H9 (cell line): Measurements from ENCODE around the gene DBR1. TPM values are rescaled to one million over a fixed set of nuclear protein-coding genes. Genes with fewer than 3 reads are reported as not detected.

Source experiments
- DNase-seq: peaks from one replicate; pipeline ENCODE4 v3.0.0-alpha.2; 2017
- H2AFZ ChIP-seq: one replicate; pipeline ENCODE4 v1.6.1; 2013; ENCODE audit warnings: mild to moderate bottlenecking, low read length, control low read depth, moderate library complexity
- H2AK5ac ChIP-seq: 2 replicates; pipeline ENCODE4 v1.6.1; 2013; ENCODE audit warnings: low read length, control low read depth, mixed read lengths; ENCODE audit not compliant: insufficient read length
- H2BK120ac ChIP-seq: one replicate; pipeline ENCODE4 v1.6.1; 2013; ENCODE audit warnings: low read depth, mild to moderate bottlenecking, low read length, control low read depth, inconsistent platforms; ENCODE audit not compliant: poor library complexity, severe bottlenecking
- H2BK12ac ChIP-seq: 2 replicates; pipeline ENCODE4 v1.6.1; 2013; ENCODE audit warnings: low read length, control low read depth, mixed read lengths, low read depth; ENCODE audit not compliant: insufficient read length
- H2BK15ac ChIP-seq: 2 replicates; pipeline ENCODE4 v1.6.1; 2013; ENCODE audit warnings: low read depth, low read length, control low read depth
- H2BK20ac ChIP-seq: one replicate; pipeline ENCODE4 v1.6.1; 2013; ENCODE audit warnings: low read depth, mild to moderate bottlenecking, low read length, control low read depth, inconsistent platforms; ENCODE audit not compliant: poor library complexity, severe bottlenecking
- H2BK5ac ChIP-seq: 2 replicates; pipeline ENCODE4 v1.6.1; 2013; ENCODE audit warnings: low read length, control low read depth, mixed read lengths; ENCODE audit not compliant: insufficient read length
- H3K14ac ChIP-seq: 2 replicates; pipeline ENCODE4 v1.6.1; 2013; ENCODE audit warnings: low read length, control low read depth; ENCODE audit not compliant: insufficient read depth
- H3K18ac ChIP-seq: 2 replicates; pipeline ENCODE4 v1.6.1; 2013; ENCODE audit warnings: low read depth, mild to moderate bottlenecking, mixed read lengths, low read length, control low read depth; ENCODE audit not compliant: insufficient read length
- H3K23ac ChIP-seq: 2 replicates; pipeline ENCODE4 v1.6.1; 2013; ENCODE audit warnings: low read length, control low read depth, mixed read lengths, low read depth; ENCODE audit not compliant: insufficient read length
- H3K23me2 ChIP-seq: 2 replicates; pipeline ENCODE4 v1.6.1; 2013; ENCODE audit warnings: low read depth, mild to moderate bottlenecking, mixed read lengths, low read length, control low read depth; ENCODE audit not compliant: insufficient read length, poor library complexity, severe bottlenecking
- H3K27ac ChIP-seq: 2 replicates; pipeline ENCODE4 v1.5.1; 2013; ENCODE audit warnings: low read length, control low read depth, mixed read lengths, low read depth; ENCODE audit not compliant: insufficient read length
- H3K27me3 ChIP-seq: 2 replicates; pipeline ENCODE4 v1.6.1; 2013; ENCODE audit warnings: low read length, control low read depth, inconsistent platforms; ENCODE audit not compliant: insufficient read depth
- H3K4ac ChIP-seq: 2 replicates; pipeline ENCODE4 v1.6.1; 2013; ENCODE audit warnings: low read depth, mild to moderate bottlenecking, control low read depth, inconsistent platforms, low read length, moderate library complexity
- H3K4me1 ChIP-seq: 2 replicates; pipeline ENCODE4 v1.6.1; 2013; ENCODE audit warnings: low read length, control low read depth, inconsistent platforms; ENCODE audit not compliant: insufficient read depth
- H3K4me2 ChIP-seq: 2 replicates; pipeline ENCODE4 v1.6.1; 2013; ENCODE audit warnings: low read length, control low read depth, mixed read lengths; ENCODE audit not compliant: insufficient read length, insufficient read depth
- H3K56ac ChIP-seq: 2 replicates; pipeline ENCODE4 v1.6.1; 2013; ENCODE audit warnings: low read depth, mild to moderate bottlenecking, mixed read lengths, low read length, control low read depth; ENCODE audit not compliant: insufficient read length
- H3K79me1 ChIP-seq: 2 replicates; pipeline ENCODE4 v1.6.1; 2013; ENCODE audit warnings: low read depth, mild to moderate bottlenecking, moderate library complexity, low read length, control low read depth, inconsistent platforms; ENCODE audit not compliant: insufficient read depth, poor library complexity, severe bottlenecking
- H3K79me2 ChIP-seq: 2 replicates; pipeline ENCODE4 v1.6.1; 2013; ENCODE audit warnings: low read length, control low read depth, inconsistent platforms; ENCODE audit not compliant: insufficient read depth
- H3K9ac ChIP-seq: 2 replicates; pipeline ENCODE4 v1.6.1; 2013; ENCODE audit warnings: low read length, control low read depth, mixed read lengths; ENCODE audit not compliant: insufficient read length; ENCODE audit errors: extremely low read depth
- H3K9me3 ChIP-seq: one replicate; pipeline ENCODE4 v1.6.1; 2013; ENCODE audit warnings: low read depth, low read length, inconsistent platforms; ENCODE audit not compliant: control insufficient read depth
- H3T11ph ChIP-seq: one replicate; pipeline ENCODE4 v1.6.1; 2013; ENCODE audit warnings: mild to moderate bottlenecking, low read length, control low read depth, inconsistent platforms
- H4K20me1 ChIP-seq: one replicate; pipeline ENCODE4 v1.6.1; 2013; ENCODE audit not compliant: control insufficient read depth, insufficient read length, insufficient read depth
- H4K5ac ChIP-seq: 2 replicates; pipeline ENCODE4 v1.6.1; 2013; ENCODE audit warnings: low read depth, mild to moderate bottlenecking, mixed read lengths, low read length, control low read depth; ENCODE audit not compliant: insufficient read length
- H4K8ac ChIP-seq: replicated peaks from 2 replicates; pipeline ENCODE4 v1.6.1; 2013; ENCODE audit warnings: low read length, control low read depth, mixed read lengths, low read depth; ENCODE audit not compliant: insufficient read length
- H4K91ac ChIP-seq: 2 replicates; pipeline ENCODE4 v1.6.1; 2013; ENCODE audit warnings: low read depth, mild to moderate bottlenecking, moderate library complexity, mixed read lengths, low read length, control low read depth; ENCODE audit not compliant: insufficient read length
- H3K27ac Mint-ChIP-seq, 3 experiments: 2 replicates in 2 of 3; 3 replicates in 1 of 3; pipeline ENCODE4 v1.8.0; 2020 to 2021; ENCODE audit warnings: mixed read lengths in 3 of 3, mild to moderate bottlenecking in 1 of 3, moderate library complexity in 1 of 3
- H3K27me3 Mint-ChIP-seq: 2 replicates; pipeline ENCODE4 v1.8.0; 2021; ENCODE audit warnings: low read depth, mild to moderate bottlenecking, moderate library complexity, mixed read lengths
- H3K36me3 Mint-ChIP-seq, 3 experiments: 2 replicates in 2 of 3; 3 replicates in 1 of 3; pipeline ENCODE4 v1.8.0; 2020 to 2021; ENCODE audit warnings: low read depth in 3 of 3, mixed read lengths in 3 of 3; ENCODE audit not compliant: insufficient read depth in 1 of 3
- H3K4me1 Mint-ChIP-seq, 2 experiments: 2 replicates each; pipeline ENCODE4 v1.8.0; 2020; ENCODE audit warnings: mixed read lengths in 2 of 2
- H3K4me3 Mint-ChIP-seq, 2 experiments: 2 replicates in 1 of 2; 3 replicates in 1 of 2; pipeline ENCODE4 v1.8.0; 2020 to 2021; ENCODE audit warnings: mild to moderate bottlenecking in 2 of 2, mixed read lengths in 2 of 2, moderate library complexity in 1 of 2
- H3K9me3 Mint-ChIP-seq, 2 experiments: 2 replicates in 1 of 2; 3 replicates in 1 of 2; pipeline ENCODE4 v1.8.0; 2020; ENCODE audit warnings: mild to moderate bottlenecking in 2 of 2, mixed read lengths in 2 of 2, moderate library complexity in 1 of 2
- CTCF ChIP-seq: fragments of 200-600 bp; sonication (generic); conservative IDR thresholded peaks from 3 replicates; pipeline ENCODE4 v1.8.0; 2021; ENCODE audit warnings: antibody characterized with exemption, mild to moderate bottlenecking
- WGBS: extraction: QIAGEN DNeasy Blood & Tissue Kit; methylation state at CpG from one replicate; pipeline ENCODE4 v1.1.7; 2013; ENCODE audit warnings: missing lambda C conversion rate, low lambda C conversion rate, mixed read lengths; ENCODE audit not compliant: insufficient read length; ENCODE audit errors: extremely low coverage; 5-methylcytosine and 5-hydroxymethylcytosine counted together
- total RNA-seq: library from RNA; stranded (reverse); gene quantifications from 2 replicates; pipeline ENCODE4 v1.2.1, GENCODE V29; 2021

The DBR1 gene
- total RNA-seq, 1 experiment from 2014 or later = 21.6 TPM

GRCh38 chr3:138119423-138119766, 55.3 kb downstream of the DBR1 start:
- WGBS = no CpG with 5 or more reads among the region's 4 CpGs
- no peak overlapping the region for H3K4me3 Mint-ChIP-seq
- no peak overlapping the region for H2AFZ ChIP-seq
- H3K79me1 ChIP-seq = no peaks in the 10 kb centered on the region
- H3K27ac Mint-ChIP-seq = no peak overlapping the region
- no peak overlapping the region for H4K8ac ChIP-seq
- no peak overlapping the region for H2AK5ac ChIP-seq
- peaks cover 8 to 12% of the 10 kb centered on the region in 2 experiments; a peak in 4 of 5 replicates for H3K9me3 Mint-ChIP-seq
- peaks cover 4% of the 10 kb centered on the region for H3K23me2 ChIP-seq
- no peaks in the 10 kb centered on the region for H4K20me1 ChIP-seq
- H3K9me3 ChIP-seq = no peaks in the 10 kb centered on the region
- H3K4me2 ChIP-seq = no peak overlapping the region
- H3K27ac ChIP-seq = no peak overlapping the region
- no peak overlapping the region for H4K5ac ChIP-seq
- H2BK120ac ChIP-seq = no peak overlapping the region
- no peaks in the 10 kb centered on the region for H3K4me1 ChIP-seq
- H3K18ac ChIP-seq = no peak overlapping the region
- H2BK12ac ChIP-seq = no peak overlapping the region
- no peak overlapping the region for H2BK20ac ChIP-seq
- H3K79me2 ChIP-seq = no peaks in the 10 kb centered on the region
- no peaks in the 10 kb centered on the region for H3K27me3 ChIP-seq
- H3K14ac ChIP-seq = no peak overlapping the region
- no peak overlapping the region for H4K91ac ChIP-seq
- H3K36me3 Mint-ChIP-seq = peaks cover 0 to 14% (median 2%) of the 10 kb centered on the region in 3 experiments; a peak in 2 of 7 replicates
- TF ChIP-seq CTCF = no peak
- H2BK5ac ChIP-seq = no peak overlapping the region
- no peak overlapping the region for H3K9ac ChIP-seq
- H3K56ac ChIP-seq = no peak overlapping the region
- H2BK15ac ChIP-seq = no peak overlapping the region
- H3K4me1 Mint-ChIP-seq = peaks cover 16 to 21% of the 10 kb centered on the region in 2 experiments
- no peak overlapping the region for H3K23ac ChIP-seq
- peaks cover 3% of the 10 kb centered on the region; the same call in 1 of the 2 replicates for H3K27me3 Mint-ChIP-seq
- peak; percentile 45 for DNase-seq
- H3K4ac ChIP-seq = no peak overlapping the region
- no peak overlapping the region for H3T11ph ChIP-seq
